Activated CD4-positive, alpha-beta T cell treated with anti-CD3 and anti-CD28 coated beads for 4 hours (primary cell): Measurements from ENCODE around the gene DYNLRB1.

Experiments used
- DNase-seq, 2 donors: peaks; one replicate each; pipeline ENCODE4 v3.0.0-alpha.2; 2020

The DYNLRB1 gene

GRCh38 chr20:34559311-34560140, 43.3 kb downstream of the DYNLRB1 start:
- DNase-seq = no peak

- no peak for DNase-seq
Measured at GRCh38 chr20:34560141-34560523, 43.9 kb downstream of the DYNLRB1 start.

GRCh38 chr20:34560614-34561013, 44.4 kb downstream of the DYNLRB1 start:
- DNase-seq = no peak

GRCh38 chr20:34561661-34562060, 45.4 kb downstream of the DYNLRB1 start:
- DNase-seq = no peak

GRCh38 chr20:34562641-34563040, 46.4 kb downstream of the DYNLRB1 start:
- DNase-seq = no peak

- no peak for DNase-seq
Measured at GRCh38 chr20:34564833-34565232, 48.6 kb downstream of the DYNLRB1 start.

- DNase-seq = no peak
Measured at GRCh38 chr20:34566978-34567891, 51.0 kb downstream of the DYNLRB1 start.

- no peak for DNase-seq
Measured at GRCh38 chr20:34567892-34568865, 52.0 kb downstream of the DYNLRB1 start.

GRCh38 chr20:34569598-34569997, 53.4 kb downstream of the DYNLRB1 start:
- DNase-seq = no peak

GRCh38 chr20:34570859-34571306, 54.7 kb downstream of the DYNLRB1 start:
- no peak for DNase-seq

GRCh38 chr20:34571753-34572152, 55.5 kb downstream of the DYNLRB1 start:
- DNase-seq = no peak

- DNase-seq = no peak
Measured at GRCh38 chr20:34573541-34574300, 57.5 kb downstream of the DYNLRB1 start.

GRCh38 chr20:34574426-34574825, 58.2 kb downstream of the DYNLRB1 start:
- DNase-seq = no peak

GRCh38 chr20:34574861-34575260, 58.6 kb downstream of the DYNLRB1 start:
- no peak for DNase-seq

- no peak for DNase-seq
Measured at GRCh38 chr20:34575271-34575670, 59.0 kb downstream of the DYNLRB1 start.

- no peak for DNase-seq
Measured at GRCh38 chr20:34575756-34576155, 59.5 kb downstream of the DYNLRB1 start.

GRCh38 chr20:34577061-34577460, 60.8 kb downstream of the DYNLRB1 start:
- no peak for DNase-seq

- no peak for DNase-seq
Measured at GRCh38 chr20:34578025-34578424, 61.8 kb downstream of the DYNLRB1 start.

- DNase-seq = no peak
Measured at GRCh38 chr20:34578521-34578920, 62.3 kb downstream of the DYNLRB1 start.

- DNase-seq = no peak
Measured at GRCh38 chr20:34579191-34579978, 63.2 kb downstream of the DYNLRB1 start.
